ENCODE measurements around the gene ARID1B. TPM values are rescaled to one million over a fixed set of nuclear protein-coding genes. Genes with fewer than 3 reads are reported as not detected.

Gene ARID1B
- total and polyA plus RNA-seq, 4 donors: 7.0 to 49.0 (median 24.2) TPM

DNA sequence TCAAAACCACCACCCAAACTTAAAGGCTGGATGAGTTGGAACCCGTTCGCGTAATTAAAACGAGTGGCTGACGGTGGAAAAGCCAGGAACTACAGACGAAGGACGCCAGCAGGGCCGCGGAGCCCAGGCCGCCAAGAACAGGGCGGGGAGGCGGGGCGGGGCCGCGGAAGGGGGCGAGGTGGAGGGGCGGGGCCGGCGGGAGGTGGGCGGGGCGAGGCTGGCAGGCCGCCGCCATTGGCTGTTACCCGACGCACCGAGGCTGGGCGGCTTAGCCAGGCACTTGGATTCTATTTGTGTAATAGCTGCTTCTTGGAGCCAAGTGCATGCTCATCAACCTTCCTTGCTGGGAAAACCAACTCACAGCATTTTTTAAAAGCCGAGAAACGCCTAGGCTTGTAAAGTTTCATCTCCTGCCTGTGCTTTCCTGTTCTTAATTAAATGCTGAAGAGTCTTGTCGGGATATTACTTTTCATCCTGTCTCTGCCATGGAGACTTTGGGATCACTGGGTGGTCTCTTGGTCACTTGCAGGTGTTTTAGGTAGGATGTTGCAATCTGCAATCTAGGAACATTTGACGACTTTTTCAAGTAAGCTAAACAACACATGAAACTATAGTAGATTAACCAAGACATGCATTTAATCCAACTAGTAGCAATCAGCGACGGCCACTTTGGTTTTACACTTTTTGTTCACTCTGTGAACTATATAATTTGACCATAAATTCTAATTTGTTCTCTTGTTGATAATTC lies 245.0 kb downstream of the ARID1B start:
- no peak for TF ChIP-seq JUND (IDR thresholded peaks at IDR 0.05)
- TF ChIP-seq SP1 (IDR thresholded peaks at IDR 0.05): no peak
- TF ChIP-seq GABPA (IDR thresholded peaks at IDR 0.05 in 1 of 2, conservative IDR thresholded peaks at IDR 0.05 in 1 of 2): no peak
- TF ChIP-seq YY1 (IDR thresholded peaks at IDR 0.05): peak; percentile 40
- TF ChIP-seq RXRA (IDR thresholded peaks at IDR 0.05): peak in 1 of 2 donors; percentile 24
- TF ChIP-seq REST (IDR thresholded peaks at IDR 0.05): peak; percentile 34
- no peak for TF ChIP-seq HNF4G (IDR thresholded peaks at IDR 0.05)
- TF ChIP-seq, protein P1, sequence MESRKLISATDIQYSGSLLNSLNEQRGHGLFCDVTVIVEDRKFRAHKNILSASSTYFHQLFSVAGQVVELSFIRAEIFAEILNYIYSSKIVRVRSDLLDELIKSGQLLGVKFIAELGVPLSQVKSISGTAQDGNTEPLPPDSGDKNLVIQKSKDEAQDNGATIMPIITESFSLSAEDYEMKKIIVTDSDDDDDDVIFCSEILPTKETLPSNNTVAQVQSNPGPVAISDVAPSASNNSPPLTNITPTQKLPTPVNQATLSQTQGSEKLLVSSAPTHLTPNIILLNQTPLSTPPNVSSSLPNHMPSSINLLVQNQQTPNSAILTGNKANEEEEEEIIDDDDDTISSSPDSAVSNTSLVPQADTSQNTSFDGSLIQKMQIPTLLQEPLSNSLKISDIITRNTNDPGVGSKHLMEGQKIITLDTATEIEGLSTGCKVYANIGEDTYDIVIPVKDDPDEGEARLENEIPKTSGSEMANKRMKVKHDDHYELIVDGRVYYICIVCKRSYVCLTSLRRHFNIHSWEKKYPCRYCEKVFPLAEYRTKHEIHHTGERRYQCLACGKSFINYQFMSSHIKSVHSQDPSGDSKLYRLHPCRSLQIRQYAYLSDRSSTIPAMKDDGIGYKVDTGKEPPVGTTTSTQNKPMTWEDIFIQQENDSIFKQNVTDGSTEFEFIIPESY (IDR thresholded peaks at IDR 0.05): no peak
- TF ChIP-seq, protein P2, sequence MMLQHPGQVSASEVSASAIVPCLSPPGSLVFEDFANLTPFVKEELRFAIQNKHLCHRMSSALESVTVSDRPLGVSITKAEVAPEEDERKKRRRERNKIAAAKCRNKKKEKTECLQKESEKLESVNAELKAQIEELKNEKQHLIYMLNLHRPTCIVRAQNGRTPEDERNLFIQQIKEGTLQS (IDR thresholded peaks at IDR 0.05): no peak
- peak; percentile 30 to 40 for TF ChIP-seq RAD21 (IDR thresholded peaks at IDR 0.05)
- TF ChIP-seq EGR1 (IDR thresholded peaks at IDR 0.05; ENCODE audit: low read depth in 2 of 2): no peak
- TF ChIP-seq, protein P3, sequence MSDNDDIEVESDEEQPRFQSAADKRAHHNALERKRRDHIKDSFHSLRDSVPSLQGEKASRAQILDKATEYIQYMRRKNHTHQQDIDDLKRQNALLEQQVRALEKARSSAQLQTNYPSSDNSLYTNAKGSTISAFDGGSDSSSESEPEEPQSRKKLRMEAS (IDR thresholded peaks at IDR 0.05): no peak
- TF ChIP-seq HNF4A (conservative IDR thresholded peaks at IDR 0.05): peak in 1 of 2 donors; percentile 38
- Histone ChIP-seq H3K27me3 (ENCODE audit: control insufficient read depth in 4 of 4, insufficient read depth in 4 of 4, low read length in 3 of 4) (no peaks in the 10 kb centered on the region), H3K9me3 (ENCODE audit: control insufficient read depth in 4 of 4, low read length in 3 of 4) (peaks cover 0 to 1% (median 0%) of the 10 kb centered on the region in 4 donors), H3K27ac (ENCODE audit: low read depth in 1 of 2, low read length in 2 of 2) (peak overlapping the region; percentile 98 to 99), H3K9ac (ENCODE audit: low read depth in 1 of 2, low read length in 2 of 2) (peak overlapping the region; percentile 39 to 94), H3K4me3 (ENCODE audit: low read depth in 1 of 3, low read length in 3 of 3) (peak overlapping the region; percentile 57 to 76 (median 70)), H3K36me3 (ENCODE audit: control insufficient read depth in 4 of 4, insufficient read depth in 3 of 4, low read depth in 1 of 4, low read length in 3 of 4) (no peaks in the 10 kb centered on the region), H3K4me1 (ENCODE audit: control insufficient read depth in 4 of 4, insufficient read depth in 4 of 4, low read length in 3 of 4) (peaks cover 0 to 18% (median 8%) of the 10 kb centered on the region in 4 donors)
- peak; percentile 94 for DNase-seq (ENCODE audit: low spot score)
- WGBS: 5% methylated on average over 33 of the region's 33 CpGs

- no peak for TF ChIP-seq EGR1 (IDR thresholded peaks at IDR 0.05; ENCODE audit: low read depth in 2 of 2)
- TF ChIP-seq YY1 (IDR thresholded peaks at IDR 0.05): no peak
- no peak for TF ChIP-seq REST (IDR thresholded peaks at IDR 0.05)
- no peak for TF ChIP-seq CTCF (IDR thresholded peaks at IDR 0.05; ENCODE audit: low read depth, low read length, missing input control)
- no peak for TF ChIP-seq JUND (IDR thresholded peaks at IDR 0.05)
- TF ChIP-seq, protein P3 (IDR thresholded peaks at IDR 0.05): no peak
- TF ChIP-seq RAD21 (IDR thresholded peaks at IDR 0.05): peak; percentile 32 to 39
- whole genome bisulfite sequencing: 55% methylated on average over 2 of the region's 2 CpGs
- H3K9ac ChIP-seq (ENCODE audit: low read depth in 1 of 2, low read length in 2 of 2): no peak overlapping the region
- H3K4me3 ChIP-seq (ENCODE audit: low read depth in 1 of 3, low read length in 3 of 3): no peak overlapping the region
- DNase-seq (ENCODE audit: low spot score): no peak
- peaks cover 0 to 1% (median 0%) of the 10 kb centered on the region in 4 donors for H3K9me3 ChIP-seq (ENCODE audit: control insufficient read depth in 4 of 4, low read length in 3 of 4)
- H3K36me3 ChIP-seq (ENCODE audit: control insufficient read depth in 4 of 4, insufficient read depth in 3 of 4, low read depth in 1 of 4, low read length in 3 of 4): no peaks in the 10 kb centered on the region
- H3K4me1 ChIP-seq (ENCODE audit: control insufficient read depth in 4 of 4, insufficient read depth in 4 of 4, low read length in 3 of 4): peaks cover 0 to 18% (median 8%) of the 10 kb centered on the region in 4 donors
- H3K27ac ChIP-seq (ENCODE audit: low read depth in 1 of 2, low read length in 2 of 2): no peak overlapping the region
- H3K27me3 ChIP-seq (ENCODE audit: control insufficient read depth in 4 of 4, insufficient read depth in 4 of 4, low read length in 3 of 4): no peaks in the 10 kb centered on the region
Measured at GRCh38 chr6:157023958-157024357, 246.8 kb downstream of the ARID1B start.

All from liver (tissue), 9 donors.